IMR-90 (cell line): ENCODE data around the gene FBXO15. TPM values are rescaled to one million over a fixed set of nuclear protein-coding genes. Genes with fewer than 3 reads are reported as not detected.

Experiments used
- ATAC-seq: fragments of 200-7000 bp; cut with Tn5 transposase; 2 replicates; pipeline ENCODE4 v1.9.1; 2020; ENCODE audit warnings: low read depth, mild to moderate bottlenecking, moderate library complexity
- BruUV-seq: library from RNA; stranded (reverse); fragments of 400-500 nt; replicated peaks from 2 replicates; lab custom pipeline; 2021; lab: Mats Ljungman, UMichigan
- CTCF ChIA-PET: fragments of 300-600 bp; formaldehyde crosslinking; extraction: SDS; loops from one replicate; lab custom pipeline; 2021; ENCODE audit warnings: antibody characterized with exemption; lab: Yijun Ruan, JAX
- POLR2A ChIA-PET: fragments of 300-600 bp; sonication (Branson Sonifier 250); formaldehyde crosslinking; loops from one replicate; lab custom pipeline; 2022; ENCODE audit warnings: antibody characterized with exemption; ENCODE audit not compliant: unreplicated experiment; lab: Charles Lee
- DNase-seq: peaks from one replicate; pipeline ENCODE4 v3.0.0; 2013
- H2AFZ ChIP-seq: replicated peaks from 2 replicates; pipeline ENCODE3; 2013; ENCODE audit warnings: low read length, mild to moderate bottlenecking; ENCODE audit not compliant: poor library complexity
- H2AK5ac ChIP-seq: 2 replicates; pipeline ENCODE4 v1.6.1; 2013; ENCODE audit warnings: low read depth, low read length, inconsistent platforms
- H2AK9ac ChIP-seq: replicated peaks from 2 replicates; pipeline ENCODE3; 2013; ENCODE audit warnings: mild to moderate bottlenecking, low read depth, low read length, moderate library complexity; ENCODE audit not compliant: poor library complexity
- H2BK120ac ChIP-seq: 2 replicates; pipeline ENCODE4 v1.6.1; 2013; ENCODE audit warnings: low read depth, low read length, inconsistent platforms
- H2BK15ac ChIP-seq: 3 replicates; pipeline ENCODE4 v1.6.1; 2013; ENCODE audit warnings: low read depth, low read length, inconsistent platforms
- H2BK20ac ChIP-seq: 2 replicates; pipeline ENCODE4 v1.6.1; 2013; ENCODE audit warnings: low read depth, mild to moderate bottlenecking, inconsistent platforms, low read length, moderate library complexity
- H2BK5ac ChIP-seq: 2 replicates; pipeline ENCODE4 v1.6.1; 2013; ENCODE audit warnings: mild to moderate bottlenecking, low read depth, low read length, inconsistent platforms; ENCODE audit not compliant: poor library complexity, severe bottlenecking
- H3K14ac ChIP-seq: replicated peaks from 2 replicates; pipeline ENCODE4 v1.6.1; 2013; ENCODE audit warnings: low read depth, low read length, inconsistent platforms
- H3K18ac ChIP-seq: 2 replicates; pipeline ENCODE4 v1.6.1; 2013; ENCODE audit warnings: low read depth, low read length, control low read depth
- H3K23ac ChIP-seq: 2 replicates; pipeline ENCODE4 v1.6.1; 2013; ENCODE audit warnings: low read depth, low read length, inconsistent platforms
- H3K27ac ChIP-seq: 2 replicates; pipeline ENCODE4 v1.5.1; 2013; ENCODE audit warnings: mild to moderate bottlenecking, control low read depth, low read length; ENCODE audit not compliant: insufficient read depth
- H3K27me3 ChIP-seq: 2 replicates; pipeline ENCODE4 v1.6.1; 2013; ENCODE audit warnings: low read length; ENCODE audit not compliant: control insufficient read depth, insufficient read depth
- H3K36me3 ChIP-seq: 2 replicates; pipeline ENCODE4 v1.6.1; 2013; ENCODE audit warnings: low read length, mixed read lengths; ENCODE audit not compliant: control insufficient read depth, insufficient read depth
- H3K4ac ChIP-seq: 2 replicates; pipeline ENCODE4 v1.6.1; 2013; ENCODE audit warnings: low read depth, low read length, inconsistent platforms
- H3K4me1 ChIP-seq: 2 replicates; pipeline ENCODE4 v1.6.1; 2013; ENCODE audit warnings: low read length, mixed read lengths; ENCODE audit not compliant: control insufficient read depth, insufficient read depth
- H3K4me2 ChIP-seq: 2 replicates; pipeline ENCODE4 v1.6.1; 2013; ENCODE audit warnings: low read depth, mild to moderate bottlenecking, control low read depth, low read length, moderate library complexity
- H3K4me3 ChIP-seq: 2 replicates; pipeline ENCODE4 v1.5.1; 2013; ENCODE audit warnings: low read depth, mild to moderate bottlenecking, control low read depth, low read length, moderate library complexity; ENCODE audit not compliant: insufficient read depth
- H3K56ac ChIP-seq: 2 replicates; pipeline ENCODE4 v1.6.1; 2013; ENCODE audit warnings: low read length, inconsistent platforms; ENCODE audit not compliant: insufficient read depth; ENCODE audit errors: extremely low read depth
- H3K79me1 ChIP-seq, 2 experiments: 2 replicates each; pipeline ENCODE4 v1.6.1; 2013; ENCODE audit warnings: low read length in 2 of 2, inconsistent platforms in 1 of 2, low read depth in 1 of 2
- H3K9ac ChIP-seq: 2 replicates; pipeline ENCODE4 v1.6.1; 2013; ENCODE audit warnings: low read depth, low read length, control low read depth
- H3K9me1 ChIP-seq: 2 replicates; pipeline ENCODE4 v1.6.1; 2013; ENCODE audit warnings: low read length, inconsistent platforms; ENCODE audit not compliant: insufficient read depth
- H3K9me3 ChIP-seq: 2 replicates; pipeline ENCODE4 v1.6.1; 2013; ENCODE audit warnings: low read length; ENCODE audit not compliant: control insufficient read depth, insufficient read depth
- H4K20me1 ChIP-seq: 2 replicates; pipeline ENCODE4 v1.6.1; 2013; ENCODE audit warnings: low read length, inconsistent platforms; ENCODE audit not compliant: insufficient read depth
- H4K5ac ChIP-seq: 2 replicates; pipeline ENCODE4 v1.6.1; 2013; ENCODE audit warnings: mild to moderate bottlenecking, low read depth, low read length, control low read depth
- H4K8ac ChIP-seq, 2 experiments: 2 replicates each; pipeline ENCODE4 v1.6.1; 2013; ENCODE audit warnings: low read depth in 2 of 2, low read length in 2 of 2, control low read depth in 1 of 2, inconsistent platforms in 1 of 2
- H4K91ac ChIP-seq: 2 replicates; pipeline ENCODE4 v1.6.1; 2013; ENCODE audit warnings: low read depth, low read length, inconsistent platforms; ENCODE audit not compliant: insufficient read depth
- BHLHE40 ChIP-seq: fragments of 150-350 bp; IDR thresholded peaks from 2 replicates; pipeline ENCODE4 v1.6.1; 2016; ENCODE audit warnings: mild to moderate bottlenecking, low read depth, low read length
- CEBPB ChIP-seq: IDR thresholded peaks from 2 replicates; pipeline ENCODE4 v1.6.1; 2012; ENCODE audit warnings: low read depth, low read length, improper control_type of control experiment
- CHD1 ChIP-seq: IDR thresholded peaks from 2 replicates; pipeline ENCODE4 v1.6.1; 2012; ENCODE audit warnings: low read depth, low read length, improper control_type of control experiment
- CTCF ChIP-seq: conservative IDR thresholded peaks from 2 replicates; pipeline ENCODE4 v1.5.1; 2012; ENCODE audit warnings: mild to moderate bottlenecking, low read depth, low read length, improper control_type of control experiment
- MAZ ChIP-seq: IDR thresholded peaks from 2 replicates; pipeline ENCODE4 v1.6.1; 2012; ENCODE audit warnings: low read depth, mild to moderate bottlenecking, low read length, improper control_type of control experiment, moderate library complexity, borderline replicate concordance
- MXI1 ChIP-seq: IDR thresholded peaks from 2 replicates; pipeline ENCODE4 v1.6.1; 2012; ENCODE audit warnings: low read depth, mild to moderate bottlenecking, low read length, moderate library complexity, borderline replicate concordance
- NFE2L2 ChIP-seq: fragments of 150-350 bp; IDR thresholded peaks from 2 replicates; pipeline ENCODE4 v1.6.1; 2016; ENCODE audit warnings: low read depth, mild to moderate bottlenecking, low read length
- POLR2A ChIP-seq: IDR thresholded peaks from 2 replicates; pipeline ENCODE4 v1.6.1; 2012; ENCODE audit warnings: mild to moderate bottlenecking, low read depth, low read length
- RAD21 ChIP-seq: IDR thresholded peaks from 2 replicates; pipeline ENCODE4 v1.6.1; 2012; ENCODE audit warnings: low read length, improper control_type of control experiment
- RCOR1 ChIP-seq: IDR thresholded peaks from 2 replicates; pipeline ENCODE4 v1.6.1; 2012; ENCODE audit warnings: mild to moderate bottlenecking, low read length, improper control_type of control experiment; ENCODE audit not compliant: insufficient replicate concordance
- RFX5 ChIP-seq: IDR thresholded peaks from 2 replicates; pipeline ENCODE4 v1.8.0; 2012; ENCODE audit warnings: low read depth, mild to moderate bottlenecking, low read length, moderate library complexity
- SMC3 ChIP-seq: fragments of 150-350 bp; IDR thresholded peaks from 2 replicates; pipeline ENCODE4 v1.6.1; 2016; ENCODE audit warnings: low read depth, mild to moderate bottlenecking, antibody characterized with exemption, low read length, moderate library complexity
- USF2 ChIP-seq: fragments of 150-350 bp; IDR thresholded peaks from 2 replicates; pipeline ENCODE4 v1.6.1; 2017; ENCODE audit warnings: mild to moderate bottlenecking, antibody characterized with exemption, low read length, low read depth
- WGBS, 2 experiments: methylation state at CpG; one replicate each; pipeline versions ENCODE4 v1.1.5 to v1.1.7; 2013; ENCODE audit warnings: missing lambda C conversion rate in 2 of 2; ENCODE audit not compliant: insufficient read length in 1 of 2; ENCODE audit errors: extremely low coverage in 2 of 2; 5-methylcytosine and 5-hydroxymethylcytosine counted together
- dilution Hi-C: fragments of 300-500 bp; cut with HindIII; formaldehyde crosslinking; loops from one replicate; pipeline ENCODE4 v1.14.3; 2018; ENCODE audit warnings: low sequenced_read_pairs; ENCODE audit not compliant: unreplicated experiment
- in situ Hi-C: fragments of 300-500 bp; cut with MboI; formaldehyde crosslinking; loops from 3 replicates; pipeline ENCODE4 v1.14.3; 2019; ENCODE audit warnings: low sequenced_read_pairs, inconsistent platforms, mixed read lengths
- intact Hi-C: fragments of 100-400 bp; cut with micrococcal nuclease; formaldehyde crosslinking; loops from 2 replicates; pipeline ENCODE4 v1.10.0; 2022
- polyA plus RNA-seq, 3 experiments: library from polyadenylated mRNA; depleted of rRNA; stranded (reverse); fragments of >200 nt; gene quantifications; 2 replicates each; pipeline ENCODE4 v1.2.3, GENCODE V29; 2012; ENCODE audit warnings: low replicate concordance in 1 of 3
- total RNA-seq: library from RNA; depleted of rRNA; stranded (reverse); fragments of >200 nt; gene quantifications from 2 replicates; pipeline ENCODE4 v1.2.3, GENCODE V29; 2012
- TF ChIP-seq, protein P1 (sequence below): fragments of 150-350 bp; IDR thresholded peaks from 2 replicates; pipeline ENCODE4 v1.6.1; 2016; ENCODE audit warnings: low read depth, mild to moderate bottlenecking, low read length, moderate library complexity, borderline replicate concordance

FBXO15 gene
- total and polyA plus RNA-seq, 2 of the 4 experiments (the other 2 are of a cell fraction) = 0.90 to 2.0 TPM

- Histone ChIP-seq H3K9me3 (no peaks in the 10 kb centered on the region), H3K56ac (no peak overlapping the region), H2BK20ac (no peak overlapping the region), H3K4me1 (peaks cover 9% of the 10 kb centered on the region), H3K14ac (no peak overlapping the region), H2BK5ac (no peak overlapping the region), H2BK15ac (no peak overlapping the region), H4K8ac (0 out of 4 replicates have a peak overlapping the region, but pooled peaks of 1 of the 2 experiments have one; percentile 27), H3K23ac (no peak overlapping the region), H3K4me3 (no peak overlapping the region), H3K4ac (no peak overlapping the region), H3K18ac (no peak overlapping the region), H2AFZ (no peak overlapping the region), H3K9me1 (peaks cover 5% of the 10 kb centered on the region), H3K27ac (no peak overlapping the region), H3K27me3 (no peaks in the 10 kb centered on the region), H4K20me1 (no peaks in the 10 kb centered on the region), H2AK9ac (no peak overlapping the region), H4K91ac (no peak overlapping the region), H3K4me2 (no peak overlapping the region), H3K36me3 (no peaks in the 10 kb centered on the region), H3K79me1 (no peaks in the 10 kb centered on the region), H3K9ac (no peak overlapping the region), H2BK120ac (no peak overlapping the region), H2AK5ac (no peak overlapping the region), H4K5ac (no peak overlapping the region)
- ATAC-seq (no peak), DNase-seq (no peak)
- POLR2A ChIA-PET = no interaction called here
- 60% methylated on average over 2 of the region's 10 CpGs; no CpG with 5 or more reads in 1 of the 2 experiments for WGBS, 2 experiments
- CTCF ChIA-PET = no interaction called here
- no TSS peak for BruUV-seq
- intact Hi-C loops (no loop called here), in situ Hi-C loops (no loop called here), dilution Hi-C loops (no loop called here)
- TF ChIP-seq NFE2L2 = no peak
- TF ChIP-seq, protein P1, sequence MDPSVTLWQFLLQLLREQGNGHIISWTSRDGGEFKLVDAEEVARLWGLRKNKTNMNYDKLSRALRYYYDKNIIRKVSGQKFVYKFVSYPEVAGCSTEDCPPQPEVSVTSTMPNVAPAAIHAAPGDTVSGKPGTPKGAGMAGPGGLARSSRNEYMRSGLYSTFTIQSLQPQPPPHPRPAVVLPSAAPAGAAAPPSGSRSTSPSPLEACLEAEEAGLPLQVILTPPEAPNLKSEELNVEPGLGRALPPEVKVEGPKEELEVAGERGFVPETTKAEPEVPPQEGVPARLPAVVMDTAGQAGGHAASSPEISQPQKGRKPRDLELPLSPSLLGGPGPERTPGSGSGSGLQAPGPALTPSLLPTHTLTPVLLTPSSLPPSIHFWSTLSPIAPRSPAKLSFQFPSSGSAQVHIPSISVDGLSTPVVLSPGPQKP = no peak
- no peak for TF ChIP-seq SMC3
- TF ChIP-seq MXI1 = no peak
- TF ChIP-seq RAD21 = no peak
- TF ChIP-seq USF2 = no peak
- TF ChIP-seq RFX5 = no peak
- TF ChIP-seq CHD1 = no peak
- no peak for TF ChIP-seq MAZ
- no peak for TF ChIP-seq RCOR1
- no peak for TF ChIP-seq CEBPB
- no peak for TF ChIP-seq POLR2A
- no peak for TF ChIP-seq CTCF
- TF ChIP-seq BHLHE40 = no peak
Observed at GRCh38 chr18:74126684-74127655, 20.7 kb downstream of the FBXO15 start.
